K562 (cell line): ENCODE measurements around the gene PDLIM7. TPM values are rescaled to one million over a fixed set of nuclear protein-coding genes. Genes with fewer than 3 reads are reported as not detected.

Source experiments
- BMI1 ChIP-seq: fragments of 150-350 bp; IDR thresholded peaks from 2 replicates; pipeline ENCODE4 v1.6.1; 2014; ENCODE audit warnings: low read length
- COPS2 ChIP-seq: fragments of 450-650 bp; conservative IDR thresholded peaks from 2 replicates; pipeline ENCODE4 v1.6.1; 2016; ENCODE audit warnings: mild to moderate bottlenecking, moderate library complexity
- CSDE1 ChIP-seq, 2 experiments: fragments of 450-650 bp; IDR thresholded peaks; 2 replicates each; pipeline ENCODE4 v1.6.1; 2016; ENCODE audit warnings: mild to moderate bottlenecking in 1 of 2
- GMEB1 ChIP-seq: fragments of 250-450 bp; sonication (Bioruptor Pico); IDR thresholded peaks from 2 replicates; pipeline ENCODE4 v1.4.0; 2020; ENCODE audit warnings: mild to moderate bottlenecking
- MEF2D ChIP-seq: conservative IDR thresholded peaks from 2 replicates; pipeline ENCODE4 v1.6.1; 2016; ENCODE audit warnings: low read depth, missing genetic modification characterization, missing compliant biosample characterization
- MYC ChIP-seq, 2 experiments: fragments of 250-450 bp in 1 of 2; sonication (Bioruptor Pico) in 1 of 2; IDR thresholded peaks; 2 replicates each; pipeline versions ENCODE4 v1.5.1 to v1.6.1; 2012 to 2021; ENCODE audit warnings: low read depth in 2 of 2, borderline replicate concordance in 1 of 2, improper control_type of control experiment in 1 of 2, low read length in 1 of 2, mild to moderate bottlenecking in 1 of 2, moderate library complexity in 1 of 2
- NFIX ChIP-seq: fragments of 250-450 bp; sonication (Bioruptor Pico); IDR thresholded peaks from 2 replicates; pipeline ENCODE4 v1.4.0; 2020; ENCODE audit warnings: low read depth, mild to moderate bottlenecking, moderate library complexity
- NUFIP1 ChIP-seq: fragments of 450-650 bp; IDR thresholded peaks from 2 replicates; pipeline ENCODE4 v1.6.1; 2018; ENCODE audit not compliant: partially characterized antibody
- PRPF4 ChIP-seq: fragments of 200-400 bp; formaldehyde crosslinking; IDR thresholded peaks from one replicate; pipeline ENCODE4 v1.6.1; 2017; ENCODE audit warnings: low read length, low read depth, mild to moderate bottlenecking; ENCODE audit not compliant: insufficient read depth, poor library complexity, severe bottlenecking
- RNF219 ChIP-seq: fragments of 250-450 bp; sonication (Bioruptor Pico); IDR thresholded peaks from 2 replicates; pipeline ENCODE4 v1.5.0; 2022; ENCODE audit warnings: mild to moderate bottlenecking
- SAFB2 ChIP-seq: fragments of 200-400 bp; formaldehyde crosslinking; IDR thresholded peaks from 2 replicates; pipeline ENCODE4 v1.6.1; 2018; ENCODE audit warnings: borderline replicate concordance, low read length, low read depth, moderate library complexity; ENCODE audit not compliant: severe bottlenecking
- SFPQ ChIP-seq: fragments of 200-400 bp; formaldehyde crosslinking; IDR thresholded peaks from 2 replicates; pipeline ENCODE4 v1.6.1; 2017; ENCODE audit warnings: mild to moderate bottlenecking, low read depth, low read length, moderate library complexity
- SMARCA5 ChIP-seq: fragments of 450-650 bp; IDR thresholded peaks from 2 replicates; pipeline ENCODE4 v1.6.1; 2016
- SNAPC5 ChIP-seq: fragments of 250-450 bp; sonication (Bioruptor Pico); IDR thresholded peaks from 2 replicates; pipeline ENCODE4 v1.8.0; 2021; ENCODE audit warnings: moderate library complexity, mild to moderate bottlenecking, inconsistent platforms
- SNRNP70 ChIP-seq: fragments of 200-400 bp; formaldehyde crosslinking; optimal IDR thresholded peaks from 2 replicates; pipeline ENCODE3; 2017; ENCODE audit warnings: low read depth, low read length
- SP1 ChIP-seq: sonication (generic); formaldehyde crosslinking; IDR thresholded peaks from 2 replicates; pipeline ENCODE4 v1.8.1; 2022; ENCODE audit warnings: mild to moderate bottlenecking, missing genetic modification reagents
- TCF7L2 ChIP-seq: fragments of 150-350 bp; IDR thresholded peaks from 2 replicates; pipeline ENCODE4 v1.6.1; 2016; ENCODE audit warnings: low read depth, mild to moderate bottlenecking, low read length, moderate library complexity
- TOE1 ChIP-seq, 2 experiments: fragments of 450-650 bp in 1 of 2; sonication (generic) in 1 of 2; formaldehyde crosslinking in 1 of 2; IDR thresholded peaks; 2 replicates each; pipeline versions ENCODE4 v1.7.1 to v1.8.0; 2016 to 2022; ENCODE audit warnings: borderline replicate concordance in 2 of 2, mild to moderate bottlenecking in 2 of 2, antibody characterized with exemption in 1 of 2, inconsistent platforms in 1 of 2, low read depth in 1 of 2, missing genetic modification reagents in 1 of 2, moderate library complexity in 1 of 2
- XRCC3 ChIP-seq: fragments of 450-650 bp; IDR thresholded peaks from 2 replicates; pipeline ENCODE4 v1.6.1; 2017; ENCODE audit warnings: mild to moderate bottlenecking, moderate library complexity
- ZBTB7A ChIP-seq: IDR thresholded peaks from 2 replicates; pipeline ENCODE4 v1.6.1; 2011; ENCODE audit warnings: low read depth, mild to moderate bottlenecking, low read length, moderate library complexity, borderline replicate concordance; ENCODE audit not compliant: control insufficient read depth
- ZC3H4 ChIP-seq: sonication (generic); formaldehyde crosslinking; IDR thresholded peaks from 2 replicates; pipeline ENCODE4 v1.9.0; 2021; ENCODE audit warnings: missing genetic modification reagents, borderline replicate concordance
- ZNF12 ChIP-seq: sonication (generic); formaldehyde crosslinking; IDR thresholded peaks from 2 replicates; pipeline ENCODE4 v1.4.0; 2020; ENCODE audit warnings: mild to moderate bottlenecking, missing genetic modification reagents
- ZNF197 ChIP-seq: fragments of 200-800 bp; sonication (Bioruptor generic); IDR thresholded peaks from 2 replicates; pipeline ENCODE4 v1.6.1; 2016; ENCODE audit warnings: low read depth, missing genetic modification characterization, missing compliant biosample characterization
- polyA plus RNA-seq, 8 experiments: library from polyadenylated mRNA; depleted of rRNA in 4 of 8; stranded (reverse) in 5 of 8; unstranded in 3 of 8; fragments of >200 nt; fragmentation: Nextera tagmentation in 2 of 8; fragmentation: Illumina TruSeq in 1 of 8; extraction: Ambion mirVana in 2 of 8; extraction: Trizol in 1 of 8; gene quantifications; 2 replicates each; pipeline versions ENCODE4 v1.2.1 to v1.2.3, GENCODE V29; 2011 to 2014; ENCODE audit warnings: inconsistent platforms in 1 of 8, missing spikeins in 1 of 8
- total RNA-seq, 7 experiments: library from RNA; depleted of rRNA in 6 of 7; stranded (reverse); fragments of >200 nt in 6 of 7; fragmentation: Illumina TruSeq in 2 of 7; extraction: Trizol in 2 of 7; gene quantifications; 2 replicates each; pipeline versions ENCODE4 v1.2.1 to v1.2.3, GENCODE V29; 2011 to 2021; ENCODE audit warnings: low replicate concordance in 1 of 7

Gene PDLIM7
- total and polyA plus RNA-seq, 9 of the 15 experiments (the other 6 are each of a cell fraction or from before 2014, with no cell fraction given), result 2.1 to 124 (median 32.6) TPM

GRCh38 chr5:177508837-177509236 lies 11.4 kb upstream of the PDLIM7 start (continued):
- TF ChIP-seq RNF219, result no peak
- TF ChIP-seq BMI1, result no peak
- no peak for TF ChIP-seq SNAPC5 (CRISPR knock-in tag)
- TF ChIP-seq GMEB1, result no peak
- no peak for TF ChIP-seq COPS2
- TF ChIP-seq PRPF4, result no peak
- peak; percentile 94; the same call in 1 of the 2 replicates for TF ChIP-seq ZBTB7A
- TF ChIP-seq CSDE1 (IDR thresholded peaks at IDR 0.05), result no peak
- TF ChIP-seq TOE1 (IDR thresholded peaks at IDR 0.05; ENCODE audit: borderline replicate concordance), result no peak
- TF ChIP-seq TOE1 (CRISPR knock-in tag; IDR thresholded peaks at IDR 0.05; ENCODE audit: borderline replicate concordance, low read depth), result no peak
- no peak for TF ChIP-seq SMARCA5
- no peak for TF ChIP-seq TCF7L2
- TF ChIP-seq NFIX (CRISPR knock-in tag), result no peak
- no peak for TF ChIP-seq ZNF197 (CRISPR knock-in tag)
- no peak for TF ChIP-seq SP1 (CRISPR knock-in tag)
- no peak for TF ChIP-seq SNRNP70
- TF ChIP-seq MEF2D (tag), result no peak
- TF ChIP-seq NUFIP1, result no peak
- no peak for TF ChIP-seq XRCC3
- no peak for TF ChIP-seq MYC (IDR thresholded peaks at IDR 0.05; ENCODE audit: low read depth, low read length)
- TF ChIP-seq MYC (CRISPR knock-in tag; IDR thresholded peaks at IDR 0.05; ENCODE audit: borderline replicate concordance, low read depth), result no peak
- TF ChIP-seq ZNF12 (CRISPR knock-in tag), result no peak
- TF ChIP-seq ZC3H4 (CRISPR knock-in tag), result no peak
- TF ChIP-seq SFPQ, result no peak
- TF ChIP-seq SAFB2, result no peak
